Omental fat pad (tissue), 4 donors: Measurements from ENCODE around the gene CSMD2. TPM values are rescaled to one million over a fixed set of nuclear protein-coding genes. Genes with fewer than 3 reads are reported as not detected.

ENCODE experiments used
- ATAC-seq: fragments of 150-250 bp; one replicate; pipeline ENCODE4 v1.9.1; 2016; ENCODE audit warnings: mild to moderate bottlenecking, moderate library complexity; ENCODE audit not compliant: low FRiP score
- DNase-seq: peaks from one replicate; pipeline ENCODE4 v3.0.0-alpha.2; 2019; ENCODE audit warnings: low spot score
- total RNA-seq, 4 donors: library from RNA; depleted of rRNA; stranded (reverse); fragments of >200 nt; gene quantifications; one replicate each; pipeline ENCODE4 v1.1.0, GENCODE V29; 2016
- TF ChIP-seq, protein P1 (sequence below), 3 donors: fragments of 450-650 bp; IDR thresholded peaks; one replicate each; pipeline ENCODE4 v1.5.1; 2016 to 2017; ENCODE audit warnings: antibody characterized with exemption in 3 of 3, mild to moderate bottlenecking in 3 of 3, moderate library complexity in 2 of 3

The CSMD2 gene
- total RNA-seq, 4 donors from 2014 or later, result 0.19 to 3.8 (median 0.60) TPM; not detected in 1

GRCh38 chr1:33743221-33743998 lies 421.6 kb downstream of the CSMD2 start:
- ATAC-seq, result no peak
- TF ChIP-seq, protein P1, sequence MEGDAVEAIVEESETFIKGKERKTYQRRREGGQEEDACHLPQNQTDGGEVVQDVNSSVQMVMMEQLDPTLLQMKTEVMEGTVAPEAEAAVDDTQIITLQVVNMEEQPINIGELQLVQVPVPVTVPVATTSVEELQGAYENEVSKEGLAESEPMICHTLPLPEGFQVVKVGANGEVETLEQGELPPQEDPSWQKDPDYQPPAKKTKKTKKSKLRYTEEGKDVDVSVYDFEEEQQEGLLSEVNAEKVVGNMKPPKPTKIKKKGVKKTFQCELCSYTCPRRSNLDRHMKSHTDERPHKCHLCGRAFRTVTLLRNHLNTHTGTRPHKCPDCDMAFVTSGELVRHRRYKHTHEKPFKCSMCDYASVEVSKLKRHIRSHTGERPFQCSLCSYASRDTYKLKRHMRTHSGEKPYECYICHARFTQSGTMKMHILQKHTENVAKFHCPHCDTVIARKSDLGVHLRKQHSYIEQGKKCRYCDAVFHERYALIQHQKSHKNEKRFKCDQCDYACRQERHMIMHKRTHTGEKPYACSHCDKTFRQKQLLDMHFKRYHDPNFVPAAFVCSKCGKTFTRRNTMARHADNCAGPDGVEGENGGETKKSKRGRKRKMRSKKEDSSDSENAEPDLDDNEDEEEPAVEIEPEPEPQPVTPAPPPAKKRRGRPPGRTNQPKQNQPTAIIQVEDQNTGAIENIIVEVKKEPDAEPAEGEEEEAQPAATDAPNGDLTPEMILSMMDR (IDR thresholded peaks at IDR 0.05), result no peak
- no peak for DNase-seq

DNA sequence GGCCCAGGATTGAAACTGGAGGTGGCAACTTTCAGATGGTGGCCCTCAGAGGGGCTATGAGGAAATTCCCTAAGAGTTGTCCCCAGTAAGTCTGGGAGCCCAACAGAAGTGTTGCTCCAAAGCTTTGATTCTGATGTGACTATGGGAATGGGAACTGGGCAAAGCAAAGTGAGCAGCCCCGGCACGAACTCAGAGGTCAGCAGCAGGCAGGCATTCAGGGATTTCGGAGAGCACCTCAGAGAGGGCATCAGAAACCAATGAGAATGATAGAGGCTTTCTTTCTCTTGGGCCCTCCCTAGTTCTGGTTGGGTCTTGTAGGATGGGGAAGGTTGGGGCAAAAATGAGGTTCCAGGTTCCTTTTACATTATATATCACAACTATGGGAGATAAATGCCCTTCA lies 422.4 kb downstream of the CSMD2 start:
- no peak for DNase-seq
- TF ChIP-seq, protein P1 (IDR thresholded peaks at IDR 0.05), result no peak
- ATAC-seq, result no peak

DNA sequence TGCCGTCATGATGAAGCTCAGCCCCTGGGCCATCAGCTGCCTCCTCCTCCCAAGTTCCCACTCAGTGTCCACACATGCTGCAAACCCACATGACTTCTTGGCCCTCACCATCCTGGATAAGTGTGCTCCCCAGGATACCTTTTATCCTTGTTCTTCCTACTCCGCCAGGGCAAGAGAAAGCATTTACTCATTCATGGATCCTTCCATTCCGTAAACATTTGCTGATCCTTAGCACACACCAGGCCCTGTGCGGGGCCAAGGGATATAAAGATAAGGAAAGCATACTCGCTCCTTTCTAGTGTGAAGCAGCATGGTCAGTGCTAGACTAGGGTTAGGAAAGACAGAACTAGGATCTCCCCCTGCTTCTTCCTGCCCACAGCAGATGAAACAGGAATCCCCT lies 423.3 kb downstream of the CSMD2 start:
- TF ChIP-seq, protein P1 (IDR thresholded peaks at IDR 0.05), result no peak
- DNase-seq (no peak), ATAC-seq (no peak)

DNA sequence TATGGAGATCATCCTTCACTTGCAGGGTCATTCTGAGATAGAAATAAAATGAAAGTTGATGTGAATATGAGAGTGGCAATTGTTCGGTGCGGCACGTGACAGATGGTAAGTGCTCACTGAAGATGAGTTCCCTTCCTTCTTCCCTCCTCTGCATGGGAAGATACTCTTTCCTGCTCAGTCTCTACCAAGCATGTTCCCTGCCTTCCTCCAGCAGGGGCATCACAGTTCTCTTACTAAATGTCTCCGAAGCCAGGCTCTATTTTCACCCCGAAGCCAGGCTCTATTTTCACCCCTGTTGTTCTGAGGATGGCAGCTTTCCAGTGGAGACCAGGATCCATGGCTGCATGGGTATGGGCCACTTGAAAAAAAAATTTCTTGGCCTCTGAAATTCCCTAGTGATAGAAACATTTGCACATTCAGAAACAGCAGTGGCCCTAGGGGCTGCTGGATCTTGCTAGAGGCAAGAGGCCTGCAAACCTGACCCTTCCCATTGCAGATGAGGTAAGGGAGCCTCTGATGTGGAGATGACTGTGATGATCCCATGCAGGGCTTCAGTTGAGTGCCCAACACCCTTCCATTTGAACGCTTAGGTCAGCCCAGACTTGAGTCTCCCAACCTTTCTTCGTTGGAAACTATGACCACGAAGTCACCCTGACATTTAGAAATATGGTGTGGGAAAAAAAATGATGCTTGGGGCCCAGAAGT lies 424.8 kb downstream of the CSMD2 start:
- TF ChIP-seq, protein P1 (IDR thresholded peaks at IDR 0.05), result no peak
- DNase-seq (no peak), ATAC-seq (no peak)

DNA sequence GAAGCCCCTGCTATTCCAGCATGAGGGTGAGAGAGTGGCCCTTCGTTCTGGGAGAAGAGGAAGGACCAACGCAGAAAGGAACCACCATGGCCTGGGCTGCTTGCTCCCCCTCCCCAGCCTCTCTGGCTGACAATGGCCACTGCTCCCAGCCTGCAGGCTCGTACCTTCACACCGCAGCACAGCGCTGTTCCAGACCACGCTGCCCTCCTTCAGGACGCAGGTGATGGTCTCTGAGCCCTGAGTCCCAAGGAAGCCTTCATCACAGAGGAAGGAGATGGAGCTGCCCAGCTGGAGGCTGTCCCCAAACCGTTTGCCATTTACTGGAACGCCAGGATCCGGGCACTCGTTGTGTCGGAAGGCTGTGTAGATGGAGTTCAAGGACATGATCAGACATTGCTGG lies 426.1 kb downstream of the CSMD2 start:
- ATAC-seq, result no peak
- TF ChIP-seq, protein P1 (IDR thresholded peaks at IDR 0.05), result no peak
- DNase-seq, result no peak

DNA sequence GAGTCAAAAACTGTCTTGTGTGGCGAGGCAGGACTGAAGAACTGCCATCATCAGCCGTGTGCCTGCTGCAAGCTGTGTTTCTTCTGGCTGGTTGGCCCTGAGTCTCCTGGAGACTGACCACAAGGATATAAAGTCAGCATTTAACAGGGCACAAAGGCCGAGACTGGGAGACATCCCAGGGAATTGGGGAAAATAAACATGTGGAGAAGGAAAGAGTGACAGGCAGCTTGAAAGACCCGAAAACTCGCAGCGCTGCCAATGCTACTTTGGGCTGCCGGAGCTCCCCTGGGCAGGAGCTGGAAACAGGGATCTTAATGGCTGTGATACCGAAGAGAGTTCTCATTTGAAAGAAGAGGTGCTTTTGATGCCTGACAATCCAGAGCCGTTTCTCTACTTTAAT lies 426.5 kb downstream of the CSMD2 start:
- DNase-seq, result no peak
- ATAC-seq, result no peak
- TF ChIP-seq, protein P1 (IDR thresholded peaks at IDR 0.05), result no peak
